GM18505 (cell line): ENCODE measurements around the gene FAM110C.
"Not testable (repeated sequence)": the region's sequence is repeated elsewhere in the genome, so short reads cannot be mapped to it uniquely, and the experiment has no call there.

Source experiments
- ATAC-seq: cut with Tn5 transposase; IDR thresholded peaks from one replicate; pipeline ENCODE4 v1.9.1; 2021; ENCODE audit not compliant: unreplicated experiment
- POLR2A ChIP-seq: IDR thresholded peaks from 4 replicates; pipeline ENCODE4 v1.6.1; 2011; ENCODE audit warnings: borderline replicate concordance; ENCODE audit not compliant: insufficient read depth, insufficient read length; ENCODE audit errors: extremely low read depth

FAM110C gene, protein sequence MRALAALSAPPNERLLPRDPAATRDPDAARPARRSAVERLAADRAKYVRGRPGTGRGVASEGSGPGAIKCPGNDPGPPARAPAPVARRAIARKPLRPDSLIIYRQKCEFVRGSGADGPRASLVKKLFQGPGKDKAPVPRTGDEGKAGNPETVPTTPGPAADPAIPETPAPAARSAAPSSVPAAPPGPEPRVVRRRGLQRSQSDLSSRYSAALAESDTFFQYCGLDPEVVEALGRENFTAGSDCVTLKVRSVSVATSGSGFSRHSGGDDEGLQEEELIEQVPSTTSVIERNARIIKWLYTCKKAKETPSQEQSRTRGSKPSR

GRCh38 chr2:46471-47345 lies at the start of gene FAM110C:
TSS of gene FAM110C (minus strand) at chr2:46505. CDS start at chr2:46385, 120 bp downstream.
- ATAC-seq = no peak
- no peak for TF ChIP-seq POLR2A

DNA sequence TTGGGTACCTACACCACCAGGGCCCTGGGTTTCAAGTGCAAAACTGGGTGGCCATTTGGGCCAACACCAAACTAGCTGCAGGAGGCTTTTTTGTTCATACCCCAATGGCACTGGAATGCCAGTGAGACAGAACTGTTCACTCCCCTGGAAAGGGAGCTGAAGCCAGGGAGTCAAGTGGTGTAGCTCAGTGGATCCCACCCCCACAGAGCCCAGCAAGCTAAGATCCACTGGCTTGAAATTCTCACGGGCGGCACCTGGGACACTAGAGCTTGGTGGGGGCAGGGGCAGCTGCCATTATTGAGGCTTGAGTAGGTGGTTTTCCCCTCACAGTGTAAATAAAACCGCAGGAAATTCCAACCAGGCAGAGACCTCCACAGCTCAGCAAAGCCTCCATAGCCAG lies 46.0 kb upstream of the FAM110C start:
- no peak for ATAC-seq

GRCh38 chr2:90645-91312 lies 44.5 kb upstream of the FAM110C start:
- no peak for TF ChIP-seq POLR2A
- ATAC-seq = no peak

More for the DNA sequence above, 46.0 kb upstream of the FAM110C start:
- no peak for TF ChIP-seq POLR2A

DNA sequence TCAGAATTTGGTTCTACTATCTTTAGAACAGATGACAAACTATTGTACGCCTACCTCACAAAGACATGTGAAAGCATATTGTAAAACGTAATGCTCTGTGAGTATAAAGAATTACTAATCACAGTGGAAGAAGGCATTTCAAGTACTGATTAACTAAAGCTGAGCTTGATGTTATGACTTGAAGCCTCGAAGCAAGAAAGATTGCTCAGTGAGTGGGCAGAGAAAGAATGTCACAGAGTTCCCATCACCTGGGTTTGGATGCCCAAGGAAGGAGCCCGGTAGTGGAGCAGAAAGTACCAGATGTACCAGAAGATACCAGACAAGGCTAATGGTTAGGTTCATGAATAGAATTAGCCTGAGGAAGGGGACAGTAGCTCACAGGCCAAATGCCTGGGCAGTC lies 39.5 kb upstream of the FAM110C start:
- TF ChIP-seq POLR2A = no peak
- ATAC-seq = no peak

DNA sequence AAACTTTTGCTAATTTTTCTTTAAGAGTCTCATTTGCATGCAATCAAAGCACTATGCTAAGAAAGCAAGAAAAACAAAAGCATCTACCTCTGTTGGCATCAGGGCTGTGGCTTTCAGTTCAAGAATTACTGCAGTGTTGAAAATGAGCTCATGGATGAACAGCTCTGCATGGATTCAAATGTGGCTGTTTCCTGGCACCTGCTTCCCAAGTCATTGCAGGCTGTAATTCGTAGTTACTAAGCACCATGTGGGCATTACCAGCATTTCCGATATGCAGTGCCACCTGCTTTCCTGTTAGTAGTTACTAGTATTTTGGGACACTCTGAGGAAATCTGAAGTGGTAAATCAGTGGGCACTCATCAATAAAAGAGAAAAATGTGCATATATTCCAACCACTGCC lies 37.8 kb upstream of the FAM110C start:
- ATAC-seq = no peak
- TF ChIP-seq POLR2A = no peak

GRCh38 chr2:80971-81736 lies 34.8 kb upstream of the FAM110C start:
- TF ChIP-seq POLR2A = no peak
- no peak for ATAC-seq

DNA sequence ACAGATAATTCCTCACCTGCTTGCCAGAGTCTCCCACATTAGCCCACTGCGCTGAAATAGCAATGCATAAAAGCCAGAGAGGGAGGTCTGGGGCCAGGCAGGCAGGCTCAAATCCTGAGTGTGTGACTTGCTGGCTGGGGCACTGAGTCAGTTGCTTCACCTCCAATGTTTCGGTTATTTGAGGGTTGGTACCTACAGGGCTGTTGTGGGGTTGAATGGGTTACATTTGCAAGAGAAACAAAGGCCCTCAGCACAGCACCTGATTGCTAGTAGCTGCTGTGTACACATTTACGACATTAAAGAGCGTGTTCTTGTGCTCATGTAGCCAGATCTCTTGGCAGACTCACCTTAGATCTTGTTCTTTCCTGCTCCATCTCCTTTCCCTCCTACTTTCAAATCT lies 34.1 kb upstream of the FAM110C start:
- TF ChIP-seq POLR2A = no peak

GRCh38 chr2:71309-72035 lies 25.2 kb upstream of the FAM110C start:
- no peak for ATAC-seq
- TF ChIP-seq POLR2A = no peak

More for the DNA sequence above, 34.1 kb upstream of the FAM110C start:
- ATAC-seq = no peak

DNA sequence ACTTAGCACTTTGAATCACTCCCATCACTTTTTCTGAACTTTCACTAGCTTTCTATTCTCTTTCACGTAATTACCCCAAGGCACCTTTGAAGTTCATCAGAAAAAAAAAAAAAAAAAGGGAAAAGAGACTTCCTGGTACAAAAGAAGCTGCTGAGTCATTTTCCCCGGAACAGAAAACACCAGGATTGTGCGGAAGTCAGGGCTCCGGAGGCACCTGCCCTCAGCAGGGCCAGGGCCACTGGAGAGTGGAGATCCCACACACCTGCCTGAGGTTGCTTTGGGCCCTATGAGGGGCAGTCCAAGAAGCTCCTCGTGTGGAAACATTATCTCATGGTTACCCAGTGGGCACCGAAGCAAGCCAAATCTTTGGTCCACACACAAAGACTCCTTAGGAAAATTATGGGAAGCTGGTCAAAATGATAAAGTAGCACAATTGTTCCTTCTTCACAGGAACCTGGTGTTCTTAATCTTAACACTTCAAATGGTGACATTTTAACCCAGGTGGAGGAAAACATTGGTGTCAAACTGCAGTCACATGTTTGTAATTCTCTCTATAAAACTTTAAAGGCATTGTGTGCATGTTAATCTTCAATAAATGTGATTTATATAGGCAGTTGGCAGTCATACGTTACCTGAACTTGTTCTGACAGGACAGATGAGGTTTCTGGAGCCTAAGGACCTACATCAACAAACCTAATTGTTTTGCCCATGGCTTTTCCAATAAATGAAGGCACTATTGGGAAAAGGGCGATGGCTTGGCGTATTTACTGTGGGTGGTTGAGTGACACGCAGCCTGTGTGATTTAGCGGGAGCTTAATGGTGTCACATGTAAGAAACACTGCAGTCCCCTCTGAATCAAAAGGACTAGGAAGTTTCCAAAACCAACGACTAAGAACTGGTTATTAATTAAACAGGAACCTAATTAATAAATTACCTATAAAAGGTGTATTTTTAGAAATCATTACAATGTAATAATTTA lies 23.4 kb upstream of the FAM110C start:
- no peak for TF ChIP-seq POLR2A
- ATAC-seq = no peak

GRCh38 chr2:68637-69036 lies 22.3 kb upstream of the FAM110C start:
- ATAC-seq = not testable (repeated sequence)

DNA sequence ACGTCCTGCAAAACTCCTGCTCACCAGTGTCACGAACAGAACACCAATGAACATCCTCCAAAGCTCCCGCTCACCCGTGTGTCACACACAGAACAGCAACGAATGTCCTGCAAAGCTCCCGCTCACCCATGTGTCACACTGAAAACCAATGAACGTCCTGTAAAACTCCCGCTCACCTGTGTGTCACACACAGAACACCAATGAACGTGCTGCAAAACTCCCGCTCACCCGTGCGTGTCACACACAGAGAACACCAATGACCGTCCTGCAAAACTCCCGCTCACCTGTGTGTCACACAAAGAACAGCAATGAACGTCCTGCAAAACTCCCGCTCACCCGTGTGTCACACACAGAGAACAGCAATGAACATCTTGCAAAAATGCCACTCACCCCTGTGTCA lies 20.5 kb upstream of the FAM110C start:
- no peak for ATAC-seq
- TF ChIP-seq POLR2A = no peak
